HG03469 (cell line): ENCODE results near the gene MISP3.
"Not testable (repeated sequence)": the region's sequence is repeated elsewhere in the genome, so short reads cannot be mapped to it uniquely, and the experiment has no call there.

Experiments
- ATAC-seq: cut with Tn5 transposase; IDR thresholded peaks from one replicate; pipeline ENCODE4 v1.9.1; 2021; ENCODE audit warnings: mild to moderate bottlenecking, moderate library complexity, moderate number of reproducible peaks; ENCODE audit not compliant: unreplicated experiment

MISP3 gene

DNA sequence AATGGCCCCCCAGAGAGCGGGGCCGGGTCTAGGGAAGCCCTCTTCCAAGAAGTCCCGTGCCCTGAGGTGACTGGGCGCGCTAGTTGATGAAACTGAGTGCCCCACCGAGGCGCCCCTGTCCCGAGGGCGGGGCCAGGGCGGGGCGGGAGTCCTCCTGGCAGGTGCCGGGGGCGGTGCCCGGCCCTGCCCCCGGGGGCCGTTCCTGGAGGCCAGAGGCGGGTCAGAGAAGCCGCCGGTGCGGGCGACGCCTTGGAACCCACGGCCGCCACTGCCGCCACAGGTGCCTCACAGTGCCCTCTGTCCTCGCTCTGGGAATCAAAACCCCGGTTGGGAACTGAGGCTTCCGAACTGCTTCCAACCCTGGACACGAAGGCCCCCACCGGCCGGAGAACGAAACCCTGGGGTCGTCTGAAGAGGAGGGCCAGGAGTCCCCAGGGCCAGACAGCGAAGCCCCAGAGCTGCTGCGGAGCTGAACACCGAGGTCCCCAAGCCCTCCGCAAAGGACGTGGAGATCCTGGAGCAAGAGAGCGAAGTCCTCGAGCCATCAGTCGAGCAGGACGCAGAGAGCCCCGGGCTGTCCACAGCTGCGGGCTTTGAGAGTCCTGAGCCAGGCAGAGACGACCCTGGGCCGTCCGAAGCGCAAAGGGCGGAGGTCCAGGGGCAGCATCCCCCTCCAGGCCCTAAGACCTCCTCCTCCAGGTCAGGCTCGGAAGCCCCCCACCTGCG, at the start of gene MISP3:
Gene MISP3, plus strand, starts transcription at position 252 of the 726 bp plus-strand sequence. CDS start 524 bp downstream, outside the sequence.
- no peak for ATAC-seq

DNA sequence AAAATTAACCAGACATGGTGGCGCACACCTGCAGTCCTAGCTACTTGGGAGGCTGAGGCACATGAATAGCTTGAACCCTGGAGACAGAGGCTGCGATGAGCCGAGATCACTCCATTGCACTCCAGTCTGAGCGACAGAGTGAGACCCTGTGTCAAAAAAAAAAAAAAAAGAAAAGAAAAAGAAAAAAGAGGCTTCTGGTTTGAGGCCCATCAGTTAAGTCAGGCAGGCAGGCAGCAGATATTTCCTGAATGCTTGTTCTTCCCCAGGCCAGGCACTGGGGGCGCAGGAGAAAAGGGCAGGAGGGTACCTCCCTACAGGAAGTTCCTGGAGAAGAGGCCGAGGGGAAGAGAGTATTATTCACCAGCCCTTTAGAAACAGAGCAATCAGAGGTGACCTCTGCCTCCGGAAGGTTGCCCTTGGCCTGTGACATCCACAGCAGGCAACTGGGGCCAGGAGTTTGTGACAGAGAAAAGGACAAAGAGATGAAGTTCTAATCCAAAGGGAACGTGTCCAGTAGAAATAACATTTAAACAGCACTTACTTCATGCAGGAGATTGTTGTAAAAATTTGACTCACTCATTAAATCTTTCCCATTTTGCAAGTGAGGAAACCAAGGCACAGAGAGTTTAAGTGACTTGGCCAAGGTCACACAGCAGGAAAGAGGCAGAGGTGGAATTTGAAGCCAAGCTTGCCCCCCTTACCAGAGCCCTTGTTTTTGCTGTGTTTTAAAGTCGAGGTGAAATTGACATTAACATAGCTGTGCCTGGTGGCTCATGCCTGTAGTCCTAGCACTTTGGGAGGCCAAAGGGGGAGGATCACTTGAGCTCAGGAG, 49.0 kb upstream of the MISP3 start:
- no peak for ATAC-seq

DNA sequence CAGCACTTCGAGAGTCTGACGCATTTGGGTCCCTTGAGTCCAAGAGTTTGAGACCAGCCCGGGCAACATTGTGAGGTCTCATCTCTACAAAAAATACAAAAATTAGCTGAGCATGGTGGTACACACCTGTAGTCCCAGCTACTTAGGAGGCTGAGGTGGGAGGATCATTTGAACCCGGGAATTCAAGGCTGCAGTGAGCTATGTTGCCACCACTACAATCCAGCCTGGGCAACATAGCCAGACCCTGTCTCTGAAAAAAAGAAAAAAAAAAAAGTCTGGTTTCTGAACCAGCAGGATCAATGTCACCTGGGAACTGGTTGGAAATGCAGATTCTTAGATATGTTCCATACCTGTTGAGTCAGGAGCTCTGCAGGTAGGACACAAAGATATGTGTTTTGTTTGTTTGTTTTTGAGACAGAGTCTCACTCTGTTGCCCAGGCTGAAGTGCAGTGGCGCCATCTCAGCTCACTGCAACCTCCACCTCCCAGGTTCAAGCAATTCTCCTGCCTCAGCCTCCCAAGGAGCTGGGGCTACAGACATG, 45.9 kb upstream of the MISP3 start:
- not testable (repeated sequence) for ATAC-seq

DNA sequence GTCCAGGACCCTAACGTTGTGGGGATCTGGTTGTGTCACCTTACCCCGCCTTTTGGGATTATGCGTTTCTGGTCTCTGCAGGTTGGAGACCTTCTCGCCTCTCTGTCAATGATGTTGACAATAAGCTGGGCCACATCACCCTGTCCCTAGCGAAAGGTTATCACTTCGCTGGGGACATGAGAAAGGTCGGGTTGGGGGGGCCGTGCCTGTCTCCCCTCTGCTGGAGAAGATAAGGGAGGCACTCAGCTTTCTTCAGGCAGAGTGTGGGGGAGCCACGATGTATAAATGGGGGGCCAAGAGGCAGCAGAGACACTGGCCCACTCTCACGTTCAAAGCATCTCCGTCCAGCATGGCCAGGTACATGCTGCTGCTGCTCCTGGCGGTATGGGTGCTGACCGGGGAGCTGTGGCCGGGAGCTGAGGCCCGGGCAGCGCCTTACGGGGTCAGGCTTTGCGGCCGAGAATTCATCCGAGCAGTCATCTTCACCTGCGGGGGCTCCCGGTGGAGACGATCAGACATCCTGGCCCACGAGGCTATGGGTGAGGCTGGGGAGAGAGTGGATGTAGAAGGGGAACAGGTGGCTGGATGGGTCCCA, 44.6 kb upstream of the MISP3 start, which contains the start of gene RLN3:
Gene RLN3, plus strand, starts transcription at position 293 of the 595 bp plus-strand sequence. Its CDS starts 57 bp downstream, at position 350.
- ATAC-seq = no peak

DNA sequence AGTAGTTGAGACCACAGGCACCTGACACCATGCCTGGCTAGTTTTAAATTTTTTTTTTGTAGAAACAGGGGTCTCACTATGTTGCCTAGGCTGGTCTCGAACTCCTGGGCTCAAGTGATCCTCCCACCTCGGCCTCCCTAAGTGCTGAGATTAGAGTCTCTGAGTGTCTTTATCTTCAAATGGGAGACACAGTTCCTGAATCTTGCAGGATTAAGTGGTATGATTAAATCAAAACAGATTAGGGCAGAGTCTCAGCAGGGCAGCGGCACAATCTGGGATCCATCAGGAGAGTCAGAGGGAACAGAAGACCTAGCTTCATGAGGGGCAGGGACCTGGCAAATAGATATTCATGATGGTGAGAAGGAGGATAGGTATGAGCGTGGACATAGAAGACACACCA, 43.7 kb upstream of the MISP3 start:
- ATAC-seq = no peak

DNA sequence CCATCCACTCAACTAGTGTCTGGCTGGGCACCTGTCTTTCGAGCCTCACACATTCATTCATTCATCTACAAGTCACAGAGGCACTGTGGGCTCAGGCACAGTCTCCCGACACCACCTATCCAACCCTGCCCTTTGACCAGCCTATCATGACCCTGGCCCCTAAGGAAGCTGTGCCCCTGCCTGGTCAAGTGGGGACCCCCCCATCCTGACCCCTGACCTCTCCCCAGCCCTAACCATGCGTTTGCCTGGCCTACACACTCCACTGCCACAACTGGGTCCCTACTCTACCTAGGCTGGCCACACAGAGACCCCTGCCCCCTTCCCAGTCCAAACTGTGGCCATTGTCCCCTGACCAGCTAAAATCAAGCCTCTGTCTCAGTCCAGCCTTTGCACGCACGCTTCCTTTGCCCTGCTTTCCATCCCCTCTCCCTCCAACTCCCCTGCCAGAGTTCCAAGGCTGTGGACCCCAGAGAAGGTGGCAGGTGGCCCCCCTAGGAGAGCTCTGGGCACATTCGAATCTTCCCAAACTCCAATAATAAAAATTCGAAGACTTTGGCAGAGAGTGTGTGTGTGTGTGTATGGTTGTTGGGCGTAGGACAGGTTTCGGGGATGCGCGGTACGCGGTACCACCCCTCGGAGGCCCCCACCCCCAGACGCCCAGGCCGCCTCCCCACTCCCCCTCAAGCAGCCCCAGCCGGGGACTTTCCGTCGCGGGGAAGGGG, 41.4 kb upstream of the MISP3 start:
- no peak for ATAC-seq

DNA sequence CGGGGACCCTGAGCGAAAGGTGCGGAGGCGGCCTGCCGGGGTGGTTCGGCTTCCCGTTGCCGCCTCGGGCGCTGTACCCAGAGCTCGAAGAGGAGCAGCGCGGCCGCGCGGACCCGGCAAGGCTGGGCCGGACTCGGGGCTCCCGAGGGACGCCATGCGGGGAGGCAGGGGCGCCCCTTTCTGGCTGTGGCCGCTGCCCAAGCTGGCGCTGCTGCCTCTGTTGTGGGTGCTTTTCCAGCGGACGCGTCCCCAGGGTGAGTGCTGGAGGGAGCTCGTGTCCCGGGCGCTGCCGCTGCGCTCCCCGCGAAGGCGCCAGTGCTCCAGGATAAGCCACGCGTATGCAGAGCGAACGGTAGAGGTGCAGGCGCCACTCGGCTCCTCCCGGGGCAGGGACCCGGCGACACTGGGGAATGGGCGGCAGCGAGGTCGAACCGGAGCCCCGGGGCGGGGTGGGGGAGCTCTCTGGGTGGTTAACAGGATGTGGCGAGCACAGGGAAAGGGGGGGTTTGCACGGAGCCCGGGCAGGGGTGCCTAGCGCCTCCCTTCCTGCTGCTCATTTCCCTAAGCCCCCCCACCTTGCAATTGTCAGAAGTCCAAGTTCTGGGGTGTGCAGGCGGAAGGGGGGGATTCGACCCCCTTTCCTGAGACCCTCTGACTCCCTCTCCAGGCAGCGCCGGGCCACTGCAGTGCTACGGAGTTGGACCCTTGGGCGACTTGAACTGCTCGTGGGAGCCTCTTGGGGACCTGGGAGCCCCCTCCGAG, 40.7 kb upstream of the MISP3 start, which contains the start of gene IL27RA:
Gene IL27RA, plus strand, starts transcription at position 44 of the 762 bp plus-strand sequence. Its CDS starts 111 bp downstream, at position 155.
- ATAC-seq = peak; percentile 60

DNA sequence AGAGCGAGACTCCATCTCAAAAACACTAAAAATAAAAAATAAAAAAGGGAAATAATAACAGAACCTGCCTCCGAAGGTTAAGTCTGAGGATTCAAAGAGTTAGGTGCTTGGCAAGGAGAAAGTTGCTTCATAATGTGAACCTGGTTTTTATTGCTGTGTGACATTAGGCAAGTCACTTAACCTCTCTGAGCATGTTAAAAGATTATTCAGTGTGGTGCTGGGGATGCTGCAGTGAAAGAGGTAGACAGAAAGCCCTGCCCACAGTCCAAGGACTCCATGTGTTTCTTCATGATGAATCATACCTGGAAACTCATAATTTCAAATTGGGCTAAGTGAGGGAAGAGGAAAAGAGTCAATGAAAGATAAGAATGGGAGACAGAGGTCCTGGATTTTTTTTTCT, 38.6 kb upstream of the MISP3 start:
- ATAC-seq = no peak

DNA sequence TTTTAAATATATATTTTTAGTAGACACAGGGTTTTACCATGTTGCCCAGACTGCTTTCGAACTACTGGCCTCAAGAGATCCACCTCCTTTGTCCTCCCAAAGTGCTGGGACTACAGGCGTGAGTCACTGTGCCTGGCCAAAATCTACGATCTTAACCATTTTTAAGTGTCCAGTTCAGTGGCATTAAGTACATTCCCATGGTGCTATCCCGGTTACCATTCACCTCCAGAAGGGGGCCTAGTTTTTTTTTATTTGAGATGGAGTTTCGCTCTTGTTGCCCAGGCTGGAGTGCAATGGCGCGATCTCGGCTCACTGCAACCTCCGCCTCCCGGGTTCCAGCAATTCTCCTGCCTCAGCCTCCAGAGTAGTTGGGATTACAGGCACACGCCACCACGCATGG, 37.4 kb upstream of the MISP3 start:
- ATAC-seq = not testable (repeated sequence)

DNA sequence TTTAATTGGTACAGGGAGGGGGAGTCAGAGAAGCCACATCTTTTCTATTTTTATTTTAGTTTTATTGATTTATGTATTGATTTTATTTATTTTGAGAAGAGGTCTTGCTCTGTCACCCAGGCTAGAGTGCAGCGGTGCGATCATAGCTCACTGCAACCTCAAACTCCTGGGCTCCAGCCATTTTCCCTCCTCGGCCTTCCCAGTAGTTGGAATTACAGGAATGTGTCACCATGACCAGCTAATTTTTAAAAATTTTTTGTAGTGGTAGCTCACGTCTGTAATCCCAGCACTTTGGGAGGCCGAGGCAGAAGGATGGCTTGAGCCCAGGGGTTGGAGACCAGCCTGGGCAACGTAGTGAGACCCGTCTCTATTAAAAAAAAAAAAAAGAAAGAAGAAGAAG, 36.9 kb upstream of the MISP3 start:
- no peak for ATAC-seq

DNA sequence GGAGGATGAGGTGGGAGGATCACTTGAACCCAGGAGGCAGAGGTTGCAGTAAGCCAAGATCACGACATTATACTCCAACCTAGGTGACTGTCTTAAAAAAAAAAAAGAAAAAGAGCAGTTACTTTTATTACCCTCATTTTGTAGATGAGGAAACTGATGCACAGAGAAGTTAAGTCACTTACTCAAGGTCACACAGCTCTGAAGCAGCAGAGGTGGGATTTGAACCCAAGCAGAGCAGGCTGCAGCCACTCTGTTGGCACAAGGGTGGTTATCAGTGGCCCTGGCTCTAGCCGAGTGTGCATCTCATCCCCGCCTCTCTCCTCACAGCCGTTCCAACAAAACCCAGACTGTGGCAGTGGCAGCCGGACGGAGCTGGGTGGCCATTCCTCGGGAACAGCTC, 33.4 kb upstream of the MISP3 start:
- no peak for ATAC-seq

DNA sequence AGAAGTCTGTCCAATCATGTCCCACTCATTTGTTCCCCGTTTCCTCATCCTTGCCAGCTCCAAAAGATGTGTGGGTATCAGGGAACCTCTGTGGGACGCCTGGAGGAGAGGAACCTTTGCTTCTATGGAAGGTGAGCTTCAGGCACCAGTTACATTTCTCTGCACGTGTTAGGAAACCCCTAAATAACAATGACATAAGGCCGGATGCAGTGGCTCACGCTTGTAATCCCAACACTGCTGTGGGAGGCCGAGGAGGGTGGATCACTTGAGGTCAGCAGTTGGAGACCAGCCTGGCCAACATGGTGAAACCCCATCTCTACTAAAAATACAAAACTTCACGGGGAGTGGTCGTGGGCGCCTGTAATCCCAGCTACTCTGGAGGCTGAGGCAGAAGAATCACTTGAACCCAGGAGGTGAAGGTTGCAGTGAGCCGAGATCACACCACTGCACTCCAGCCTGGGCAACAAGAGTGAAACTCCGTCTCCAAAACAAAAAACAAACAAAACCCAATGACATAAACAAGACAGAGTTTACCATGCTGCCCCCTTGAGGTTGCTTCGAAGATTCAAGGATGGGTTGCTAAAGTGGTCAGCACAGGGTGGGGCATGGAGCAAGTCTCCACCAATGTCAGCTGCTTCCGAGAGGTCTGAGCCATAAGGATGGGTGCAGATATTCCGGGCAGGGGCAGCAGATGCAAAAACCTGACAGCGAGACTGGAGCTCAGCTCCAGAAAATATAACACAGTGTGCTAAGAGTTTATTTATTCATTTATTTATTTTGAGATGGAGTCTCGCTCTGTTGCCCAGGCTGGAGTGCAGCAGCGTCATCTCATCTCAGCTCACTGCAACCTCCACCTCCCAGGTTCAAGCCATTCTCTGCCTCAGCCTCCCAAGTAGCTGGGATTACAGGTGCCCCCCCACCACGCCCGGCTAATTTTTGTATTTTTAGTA, 29.7 kb upstream of the MISP3 start:
- not testable (repeated sequence) for ATAC-seq

DNA sequence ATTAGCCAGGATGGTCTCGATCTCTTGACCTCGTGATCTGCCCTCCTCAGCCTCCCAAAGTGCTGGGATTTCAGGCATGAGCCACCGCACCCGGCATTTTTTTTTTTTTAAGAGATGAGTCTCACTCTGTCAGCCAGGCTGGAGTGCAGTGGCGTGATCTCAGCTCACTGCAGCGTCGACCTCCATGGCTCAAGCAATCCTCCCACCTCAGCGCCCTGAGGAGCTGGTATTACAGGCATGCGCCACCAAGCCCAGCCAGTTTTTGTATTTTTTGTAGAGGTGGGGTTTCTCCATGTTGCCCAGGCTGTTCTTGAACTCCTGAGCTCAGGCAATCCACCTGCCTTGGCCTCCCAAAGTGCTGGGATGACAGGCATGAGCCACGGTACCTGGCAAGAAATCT, 24.7 kb upstream of the MISP3 start:
- ATAC-seq = not testable (repeated sequence)

DNA sequence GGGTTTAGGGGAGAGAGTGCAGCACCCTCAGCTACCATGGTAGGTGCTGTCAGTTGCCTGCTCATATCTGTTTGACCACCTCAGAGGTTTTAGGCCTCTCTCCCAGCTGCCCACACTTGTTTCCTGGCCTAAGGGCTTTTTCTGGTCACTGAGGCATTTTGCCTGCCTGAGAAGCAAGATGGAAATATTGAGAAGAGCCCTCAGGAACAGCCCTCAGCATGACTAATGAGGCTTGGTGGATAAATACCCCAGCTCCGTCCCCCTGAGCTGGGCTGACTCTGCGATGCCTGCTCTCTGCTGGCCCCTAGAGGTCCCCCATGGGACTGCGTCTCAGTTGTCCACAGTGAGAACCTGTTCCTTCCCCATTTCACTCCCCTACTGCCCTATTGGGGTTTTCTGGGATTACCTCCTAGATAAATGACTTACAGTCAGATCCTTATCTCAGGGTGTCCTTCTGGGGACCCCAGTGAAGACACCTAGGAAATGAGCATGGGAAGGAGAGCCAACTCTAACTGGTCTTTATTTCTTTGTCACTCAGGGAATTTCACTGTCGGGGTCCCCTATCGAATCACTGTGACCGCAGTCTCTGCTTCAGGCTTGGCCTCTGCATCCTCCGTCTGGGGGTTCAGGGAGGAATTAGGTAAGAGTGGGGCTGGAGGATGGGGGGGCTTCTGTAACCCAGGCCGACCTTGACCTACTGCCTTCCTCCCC, 24.0 kb upstream of the MISP3 start:
- ATAC-seq = no peak

DNA sequence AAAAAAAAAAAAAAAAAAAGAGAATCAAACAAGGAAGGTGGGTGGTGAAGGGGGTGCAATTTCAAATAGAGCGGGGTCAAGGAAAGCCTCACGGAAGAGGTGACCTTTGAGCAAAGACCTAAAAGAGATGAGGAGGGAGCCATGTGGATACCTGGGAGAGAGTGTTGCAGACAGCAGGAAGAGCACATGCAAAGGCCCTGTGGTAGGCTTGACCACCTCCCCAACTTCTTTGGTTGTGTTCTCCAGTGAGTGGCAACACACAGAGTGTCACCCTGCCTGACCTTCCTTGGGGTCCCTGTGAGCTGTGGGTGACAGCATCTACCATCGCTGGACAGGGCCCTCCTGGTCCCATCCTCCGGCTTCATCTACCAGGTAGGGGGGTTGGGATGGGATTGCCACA, 22.1 kb upstream of the MISP3 start:
- ATAC-seq = no peak

DNA sequence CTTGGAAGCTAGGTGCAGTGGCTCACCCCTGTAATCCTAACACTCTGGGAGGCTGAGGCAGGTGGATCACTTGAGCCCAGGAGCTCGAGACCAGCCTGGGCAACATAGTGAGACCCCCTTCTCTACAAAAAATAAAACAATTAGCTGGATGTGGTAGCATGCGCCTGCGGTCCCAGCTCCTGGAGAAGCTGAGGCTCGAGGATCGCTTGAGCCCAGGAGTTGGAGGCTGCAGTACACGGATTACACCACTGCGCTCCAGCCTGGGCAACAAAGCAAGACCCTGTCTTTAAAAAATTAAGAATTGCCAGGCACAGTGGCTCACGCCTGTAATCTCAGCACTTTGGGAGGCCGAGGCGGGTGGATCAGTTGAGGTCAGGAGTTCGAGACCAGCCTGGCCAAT, 21.6 kb upstream of the MISP3 start:
- not testable (repeated sequence) for ATAC-seq

DNA sequence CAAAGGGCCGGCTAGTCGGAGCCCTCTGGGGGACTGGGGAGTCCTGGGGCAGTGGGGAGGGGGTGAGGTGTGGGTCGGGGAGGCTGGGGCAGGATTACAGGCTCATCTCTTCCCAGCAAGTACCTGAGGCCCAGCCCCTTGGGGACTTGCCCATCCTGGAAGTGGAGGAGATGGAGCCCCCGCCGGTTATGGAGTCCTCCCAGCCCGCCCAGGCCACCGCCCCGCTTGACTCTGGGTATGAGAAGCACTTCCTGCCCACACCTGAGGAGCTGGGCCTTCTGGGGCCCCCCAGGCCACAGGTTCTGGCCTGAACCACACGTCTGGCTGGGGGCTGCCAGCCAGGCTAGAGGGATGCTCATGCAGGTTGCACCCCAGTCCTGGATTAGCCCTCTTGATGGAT, 20.6 kb upstream of the MISP3 start:
- ATAC-seq = no peak

DNA sequence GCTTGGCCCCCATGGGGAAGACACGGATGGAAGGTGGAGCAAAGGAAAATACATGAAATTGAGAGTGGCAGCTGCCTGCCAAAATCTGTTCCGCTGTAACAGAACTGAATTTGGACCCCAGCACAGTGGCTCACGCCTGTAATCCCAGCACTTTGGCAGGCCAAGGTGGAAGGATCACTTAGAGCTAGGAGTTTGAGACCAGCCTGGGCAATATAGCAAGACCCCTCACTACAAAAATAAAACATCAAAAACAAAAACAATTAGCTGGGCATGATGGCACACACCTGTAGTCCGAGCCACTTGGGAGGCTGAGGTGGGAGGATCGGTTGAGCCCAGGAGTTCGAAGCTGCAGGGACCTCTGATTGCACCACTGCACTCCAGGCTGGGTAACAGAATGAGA, 20.1 kb upstream of the MISP3 start:
- no peak for ATAC-seq
